WERI-Rb-1 (cell line): ENCODE measurements around the gene CRYL1.

ENCODE experiments used
- DNase-seq: peaks from one replicate; pipeline ENCODE4 v3.0.0-alpha.2; 2020
- H3K27ac ChIP-seq: fragments of 250-450 bp; sonication (Bioruptor Pico); 2 replicates; pipeline ENCODE4 v1.5.1; 2020; ENCODE audit warnings: mild to moderate bottlenecking, moderate library complexity
- H3K27me3 ChIP-seq: fragments of 250-450 bp; sonication (Bioruptor Pico); 2 replicates; pipeline ENCODE4 v1.5.1; 2021; ENCODE audit warnings: mild to moderate bottlenecking, low read depth, moderate library complexity; ENCODE audit not compliant: insufficient read depth, severe bottlenecking
- H3K36me3 ChIP-seq: fragments of 250-450 bp; sonication (Bioruptor Pico); 2 replicates; pipeline ENCODE4 v1.5.1; 2020; ENCODE audit warnings: mild to moderate bottlenecking, moderate library complexity
- H3K4me3 ChIP-seq: 2 replicates; pipeline ENCODE4 v1.5.1; 2011; ENCODE audit warnings: low read depth, mild to moderate bottlenecking, control low read depth, low read length
- H3K9me3 ChIP-seq: fragments of 250-450 bp; sonication (Bioruptor Pico); 2 replicates; pipeline ENCODE4 v1.5.1; 2021; ENCODE audit warnings: mild to moderate bottlenecking, moderate library complexity; ENCODE audit not compliant: severe bottlenecking
- CTCF ChIP-seq: IDR thresholded peaks from 2 replicates; pipeline ENCODE4 v1.5.1; 2011; ENCODE audit warnings: low read depth, mild to moderate bottlenecking, control low read depth, inconsistent platforms, low read length

CRYL1 gene

GRCh38 chr13:20559659-20560356, 34.2 kb upstream of the CRYL1 start:
- TF ChIP-seq CTCF: 0 out of 2 replicates have a peak, but pooled peaks have one; percentile 9
- Histone ChIP-seq H3K27ac (no peak overlapping the region), H3K9me3 (peaks cover 6% of the 10 kb centered on the region), H3K27me3 (no peaks in the 10 kb centered on the region), H3K4me3 (no peak overlapping the region), H3K36me3 (no peaks in the 10 kb centered on the region)
- no peak for DNase-seq

- no peak overlapping the region for H3K27ac ChIP-seq
- H3K36me3 ChIP-seq: no peaks in the 10 kb centered on the region
- H3K4me3 ChIP-seq: no peak overlapping the region
- TF ChIP-seq CTCF: no peak
- no peaks in the 10 kb centered on the region for H3K27me3 ChIP-seq
- DNase-seq: no peak
- no peaks in the 10 kb centered on the region for H3K9me3 ChIP-seq
These were observed 33.3 kb upstream of the CRYL1 start for GRCh38 chr13:20558982-20559381.

GRCh38 chr13:20553311-20553710, 27.7 kb upstream of the CRYL1 start:
- H3K4me3 ChIP-seq: no peak overlapping the region
- H3K9me3 ChIP-seq: no peaks in the 10 kb centered on the region
- no peak for TF ChIP-seq CTCF
- H3K27me3 ChIP-seq: no peaks in the 10 kb centered on the region
- no peak overlapping the region for H3K27ac ChIP-seq
- no peak for DNase-seq
- H3K36me3 ChIP-seq: no peaks in the 10 kb centered on the region

- Histone ChIP-seq H3K27me3 (no peaks in the 10 kb centered on the region), H3K4me3 (no peak overlapping the region), H3K27ac (no peak overlapping the region), H3K9me3 (no peaks in the 10 kb centered on the region), H3K36me3 (no peaks in the 10 kb centered on the region)
- no peak for TF ChIP-seq CTCF
- no peak for DNase-seq
These were observed 25.1 kb upstream of the CRYL1 start for GRCh38 chr13:20550799-20551198.

GRCh38 chr13:20547479-20547908, 21.8 kb upstream of the CRYL1 start:
- H3K9me3 ChIP-seq: no peaks in the 10 kb centered on the region
- H3K4me3 ChIP-seq: no peak overlapping the region
- H3K27ac ChIP-seq: no peak overlapping the region
- no peak for TF ChIP-seq CTCF
- no peaks in the 10 kb centered on the region for H3K36me3 ChIP-seq
- DNase-seq: no peak
- no peaks in the 10 kb centered on the region for H3K27me3 ChIP-seq

GRCh38 chr13:20546556-20546955, 20.9 kb upstream of the CRYL1 start:
- no peaks in the 10 kb centered on the region for H3K9me3 ChIP-seq
- H3K27me3 ChIP-seq: no peaks in the 10 kb centered on the region
- no peak for DNase-seq
- TF ChIP-seq CTCF: no peak
- no peak overlapping the region for H3K4me3 ChIP-seq
- no peaks in the 10 kb centered on the region for H3K36me3 ChIP-seq
- H3K27ac ChIP-seq: no peak overlapping the region
